Ecto neural progenitor cell (in vitro differentiated cells): ENCODE measurements around the gene ARSG.
A peak's percentile ranks its signal among the peaks of the same experiment; 100 is the strongest.
"Not testable (repeated sequence)": the region's sequence is repeated elsewhere in the genome, so short reads cannot be mapped to it uniquely, and the experiment has no call there.

Source experiments
- DNase-seq: peaks from one replicate; pipeline ENCODE4 v3.0.0-alpha.2; 2018; ENCODE audit warnings: low spot score

The ARSG gene

DNA sequence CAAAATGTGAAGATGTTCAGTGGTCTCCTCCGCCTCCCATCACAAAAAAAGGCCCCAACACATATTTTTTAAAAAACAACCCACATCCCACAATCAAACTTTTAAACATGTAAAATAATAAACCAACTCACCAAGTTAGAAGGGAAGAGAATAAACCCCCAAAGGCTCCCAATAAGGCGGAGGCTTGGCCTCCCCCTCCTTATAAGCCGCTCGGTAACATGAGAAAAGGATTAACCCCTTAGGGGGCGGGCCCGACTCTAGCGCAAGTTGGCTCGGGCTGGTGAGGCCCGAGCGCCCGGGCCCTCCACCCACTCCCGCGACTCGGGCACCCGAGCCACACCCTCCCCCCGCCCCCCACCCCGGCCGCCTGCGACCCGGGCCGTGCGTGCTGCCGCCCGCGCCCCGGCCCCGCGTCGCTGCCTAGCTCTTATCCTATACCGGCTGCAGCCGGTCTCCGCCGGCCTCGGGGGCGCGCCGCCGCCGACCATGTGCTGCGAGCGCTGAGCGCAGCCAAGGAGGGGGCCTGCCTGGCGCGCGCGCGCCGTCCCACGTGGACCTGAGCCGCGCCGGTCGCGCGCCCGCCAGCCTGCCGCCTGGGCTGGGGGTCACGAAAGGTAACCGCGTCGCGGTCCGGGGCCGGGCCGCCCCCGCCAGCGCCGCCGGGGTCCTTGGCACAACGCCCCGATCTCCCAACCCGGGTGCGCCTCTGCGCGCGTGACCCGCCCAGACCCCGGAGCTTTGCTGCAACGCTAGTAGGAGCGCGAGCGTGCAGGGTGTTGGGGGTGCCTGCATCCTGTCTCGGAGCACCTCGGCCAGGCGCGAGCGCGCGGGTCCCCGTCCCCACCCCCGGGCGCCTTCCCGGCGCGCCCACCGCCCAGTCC lies at the start of gene ARSG, which contains the start of gene SLC16A6:
Gene ARSG (plus strand): TSS at position 541 of the 881 bp plus-strand sequence. CDS start 15,999 bp downstream, outside the sequence.
Gene SLC16A6 (minus strand): TSS at position 173 of the 881 bp plus-strand sequence. CDS start 12,807 bp downstream, outside the sequence.
- DNase-seq: peak; percentile 91

DNA sequence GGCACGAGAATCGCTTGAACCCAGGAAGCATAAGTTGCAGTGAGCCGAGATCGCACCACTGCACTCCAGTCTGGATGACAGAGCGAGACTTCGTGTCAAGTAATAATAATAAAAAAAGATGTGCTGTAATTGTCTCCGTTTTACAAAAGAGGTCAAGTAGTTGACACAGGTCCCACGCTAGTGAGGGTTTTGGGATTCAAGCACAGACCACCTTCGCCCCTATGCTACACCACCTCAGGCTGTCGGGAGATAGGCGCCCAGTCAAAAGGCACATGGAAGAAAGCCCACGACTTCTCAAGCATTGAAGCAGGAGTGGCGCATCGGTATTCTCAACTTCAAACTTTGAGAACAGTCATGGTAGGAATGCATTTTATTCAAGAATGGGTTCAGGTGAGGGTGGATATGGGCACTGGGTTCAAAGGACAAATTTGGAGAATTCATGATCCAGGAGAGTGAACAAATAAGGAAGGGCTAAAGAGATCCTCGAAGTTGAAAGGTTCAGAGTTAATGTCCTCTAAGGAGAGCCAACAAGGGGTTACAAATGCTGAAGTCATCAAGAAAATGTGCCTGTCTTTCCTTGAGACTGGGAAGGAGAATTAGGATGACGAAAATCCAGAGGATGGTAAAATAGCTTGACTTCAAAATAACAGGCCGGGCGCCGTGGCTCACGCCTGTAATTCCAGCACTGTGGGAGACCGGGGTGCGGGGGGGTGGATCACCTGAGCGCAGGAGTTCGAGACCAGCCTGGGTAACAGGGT lies 44.8 kb upstream of the ARSG start:
- DNase-seq: no peak

DNA sequence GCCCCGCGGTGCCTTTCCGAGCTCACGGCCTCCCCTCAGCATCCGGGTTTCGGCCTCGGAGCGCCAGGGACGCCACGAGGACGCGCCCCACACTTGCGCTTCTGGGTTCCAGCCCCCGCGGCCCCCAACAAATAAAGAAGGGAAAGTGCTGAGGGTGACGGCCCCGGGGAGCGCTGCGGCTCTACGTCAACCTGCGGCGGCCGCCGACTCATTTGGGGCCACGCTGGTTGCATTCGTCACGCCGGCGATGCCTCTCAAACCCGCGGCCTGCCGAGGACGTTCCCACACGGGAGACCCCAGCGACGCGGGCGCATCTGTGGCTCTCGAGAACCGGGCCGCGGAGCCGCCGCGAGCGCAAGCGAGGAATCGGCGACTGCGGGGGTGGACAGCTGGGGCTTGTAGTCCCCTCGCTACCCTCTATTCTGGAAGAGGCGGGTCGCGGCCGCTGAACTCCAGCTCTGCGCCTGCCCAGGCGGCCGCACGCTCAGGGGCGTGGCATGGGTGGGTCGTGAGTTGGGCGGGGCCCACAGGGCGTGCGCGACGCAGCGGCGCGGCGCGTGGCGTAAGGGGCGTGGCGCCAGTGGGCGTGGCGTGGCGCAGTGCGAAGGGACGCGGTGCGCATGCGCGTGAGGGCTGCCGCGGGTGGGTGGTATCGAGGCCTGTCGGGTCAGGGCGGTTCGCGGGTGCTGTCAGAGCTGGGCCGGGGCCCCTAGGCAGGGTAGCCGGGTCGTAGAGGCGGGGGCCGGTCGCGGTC lies 43.7 kb upstream of the ARSG start, which contains the start of gene AMZ2:
Gene AMZ2 (plus strand): TSS at position 599 of the 754 bp plus-strand sequence. CDS start 2,145 bp downstream, outside the sequence.
- peak; percentile 99 for DNase-seq

DNA sequence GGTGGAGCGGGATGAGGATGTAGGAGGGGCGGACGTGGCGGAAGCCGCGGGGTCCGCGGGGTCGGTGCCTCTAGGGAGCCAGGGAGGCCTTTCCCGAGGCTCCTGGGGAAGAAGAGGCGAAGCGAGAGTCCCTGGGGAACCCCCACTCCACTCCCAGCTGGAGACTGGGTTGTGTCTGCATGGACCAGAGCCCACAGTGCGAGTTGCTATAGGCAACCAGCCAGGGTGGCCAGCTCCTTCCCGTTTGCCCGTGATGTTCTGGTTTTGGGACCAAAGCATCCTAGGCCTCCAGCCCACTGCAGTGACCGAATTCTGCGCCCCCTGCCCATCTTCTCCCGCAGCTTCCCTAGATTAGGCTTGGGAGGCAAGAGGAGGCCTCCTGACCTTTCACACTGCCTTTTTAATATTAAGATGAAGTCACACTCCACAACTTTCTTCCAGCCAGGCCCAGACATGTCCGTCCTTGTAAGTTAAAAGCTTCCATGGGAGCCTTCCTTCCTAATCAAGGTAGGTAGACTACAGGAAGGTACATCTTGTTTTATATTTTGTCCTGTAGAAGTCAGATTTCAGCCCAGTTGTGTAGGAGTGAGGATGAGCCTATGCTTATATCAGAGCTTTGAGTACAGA lies 43.0 kb upstream of the ARSG start:
- DNase-seq: no peak

DNA sequence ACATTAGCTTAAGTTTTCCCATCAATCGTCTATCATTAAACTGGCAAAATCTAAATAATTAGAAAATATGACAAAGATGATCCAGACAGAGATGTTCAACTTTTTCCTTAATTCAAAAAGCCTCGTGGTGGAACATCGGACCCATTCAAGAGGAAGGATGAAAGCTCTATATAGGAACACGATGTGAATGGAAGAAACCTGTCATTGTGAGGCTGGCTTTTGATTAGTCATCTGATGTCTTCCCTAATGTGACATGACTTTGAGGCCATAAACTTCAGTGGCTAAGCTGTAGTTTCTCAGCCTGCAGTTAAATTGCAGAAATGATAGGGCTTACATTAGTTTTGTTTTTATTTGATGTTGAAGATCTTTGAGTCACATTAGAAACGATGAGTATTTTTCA lies 42.4 kb upstream of the ARSG start:
- no peak for DNase-seq

DNA sequence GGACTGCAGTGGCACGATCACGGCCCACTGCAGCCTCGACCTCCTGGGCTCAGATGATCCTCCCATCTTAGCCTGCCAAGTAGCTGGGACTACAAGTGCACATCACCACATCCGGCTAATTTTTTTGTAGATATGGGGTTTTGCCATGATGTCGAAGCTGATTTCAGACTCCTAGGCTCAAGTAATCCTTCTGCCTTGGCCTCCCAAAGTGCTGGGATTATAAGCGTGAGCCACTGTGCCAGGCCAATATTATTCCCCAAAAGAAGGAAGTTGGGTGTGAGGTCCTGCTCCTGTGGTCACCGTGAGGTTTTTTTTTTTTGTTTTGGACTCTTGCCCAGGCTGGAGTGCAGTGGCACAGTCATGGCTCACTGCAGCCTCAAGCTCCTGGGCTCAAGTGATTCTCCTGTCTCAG lies 41.9 kb upstream of the ARSG start:
- DNase-seq: no peak

DNA sequence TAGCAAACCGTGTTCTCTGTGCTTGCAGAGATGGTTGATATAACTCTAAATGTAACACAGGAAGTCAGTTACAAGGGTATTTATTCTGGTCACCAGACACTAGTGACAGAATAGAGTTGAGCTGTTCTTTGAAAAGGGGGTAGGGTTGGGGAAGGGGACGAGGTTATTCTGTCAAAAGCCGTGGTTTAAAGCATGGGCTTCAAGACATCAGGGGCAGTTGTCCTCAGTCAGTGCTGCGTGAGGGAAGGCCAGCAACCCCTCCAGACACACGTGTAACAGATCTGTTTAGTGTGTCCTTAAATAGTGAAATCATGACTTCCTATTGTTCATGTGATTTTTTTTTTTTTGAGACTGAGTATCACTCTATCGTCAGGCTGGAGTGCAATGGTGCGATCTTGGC lies 37.9 kb upstream of the ARSG start:
- DNase-seq: not testable (repeated sequence)

DNA sequence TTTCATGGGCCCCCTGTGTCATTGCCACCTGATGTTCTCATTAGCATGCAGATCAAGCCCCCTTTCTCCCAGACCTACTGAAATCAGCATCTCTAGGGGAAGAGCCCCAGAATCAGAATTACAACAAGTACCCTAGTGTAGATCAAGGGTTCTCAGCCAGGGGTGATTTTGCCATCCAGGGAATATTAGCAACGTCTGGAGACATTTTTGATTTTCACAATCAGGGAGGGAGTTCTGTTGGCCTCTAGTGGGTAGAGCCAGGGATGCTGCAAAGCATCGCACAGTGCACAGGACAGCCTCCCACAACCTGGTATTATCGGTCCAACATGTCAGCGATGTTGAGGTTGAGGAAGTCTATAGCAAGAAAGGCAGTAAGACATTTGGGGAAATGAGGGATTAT lies 36.1 kb upstream of the ARSG start:
- DNase-seq: peak; percentile 15

DNA sequence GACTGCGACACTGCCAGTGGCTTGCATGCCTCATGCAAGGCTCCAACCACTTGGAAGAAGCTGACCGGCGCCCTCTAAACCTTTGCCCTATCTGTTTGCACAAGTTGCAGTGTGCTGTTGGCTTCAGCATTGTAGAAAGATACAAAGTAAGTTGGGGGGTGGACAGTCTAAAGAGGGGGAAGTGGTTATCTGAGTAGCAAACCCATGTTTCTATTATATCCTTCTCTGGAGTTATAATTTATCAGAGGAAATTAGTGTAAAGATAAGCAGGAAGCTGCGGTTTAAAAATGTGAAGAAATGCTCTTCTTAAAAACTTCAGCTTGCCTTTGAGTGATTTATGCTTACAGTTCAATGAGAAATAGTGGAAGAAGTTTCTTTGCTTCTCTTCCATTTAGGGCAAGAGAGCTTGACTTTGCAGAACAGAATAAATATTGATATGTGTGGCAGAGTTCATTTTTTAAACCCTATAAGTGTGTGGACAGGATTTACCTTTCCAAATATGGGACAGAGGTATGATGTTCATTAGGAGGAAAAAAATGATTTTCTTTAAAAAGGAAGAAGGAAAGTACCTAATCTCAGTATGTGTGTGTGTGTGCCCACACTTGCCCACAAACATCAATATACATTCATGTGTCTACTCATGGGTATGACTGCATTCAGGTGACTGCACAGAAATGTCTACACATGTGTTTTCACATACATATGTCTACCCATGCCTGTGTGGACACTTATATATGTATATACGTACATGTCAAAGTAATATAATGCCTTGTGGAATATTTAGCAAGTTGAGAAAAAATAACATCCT lies 35.4 kb upstream of the ARSG start:
- DNase-seq: no peak

DNA sequence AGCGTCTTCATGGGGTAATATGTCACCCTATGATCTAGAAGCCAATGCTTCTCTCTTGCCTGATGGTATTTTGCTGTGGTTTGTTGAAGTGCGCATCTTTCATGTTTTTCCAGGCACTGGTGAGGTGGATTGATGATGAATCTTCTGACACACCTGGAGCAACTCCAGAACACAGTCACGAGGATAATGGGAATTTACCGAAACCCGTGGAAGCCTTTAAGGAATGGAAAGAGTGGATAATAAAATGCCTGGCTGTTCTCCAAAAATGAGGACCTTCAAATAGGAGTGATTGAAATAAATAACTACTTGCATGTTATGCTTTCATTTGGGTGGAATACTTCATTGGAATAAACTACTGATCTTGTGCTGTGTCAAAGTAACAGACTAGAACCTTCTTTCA lies 34.6 kb upstream of the ARSG start:
- not testable (repeated sequence) for DNase-seq

DNA sequence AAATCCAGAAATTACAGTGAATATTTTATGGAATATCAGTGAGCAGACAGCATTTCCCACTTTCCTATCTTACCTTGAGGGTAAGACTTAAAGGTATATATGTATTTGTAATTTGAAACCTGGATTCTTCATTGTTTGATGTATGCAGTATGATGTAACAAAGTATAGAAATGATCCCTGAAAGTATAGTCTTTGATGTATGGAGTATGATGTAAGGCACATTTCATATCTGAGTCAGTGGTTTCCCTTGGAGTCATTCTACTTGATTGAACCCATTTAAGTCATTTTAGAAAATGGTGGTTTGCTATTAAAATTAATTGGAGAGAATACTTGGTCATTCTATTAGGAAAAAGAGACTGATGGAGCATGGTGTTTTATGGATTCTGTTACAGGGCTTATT lies 33.4 kb upstream of the ARSG start:
- DNase-seq: no peak

DNA sequence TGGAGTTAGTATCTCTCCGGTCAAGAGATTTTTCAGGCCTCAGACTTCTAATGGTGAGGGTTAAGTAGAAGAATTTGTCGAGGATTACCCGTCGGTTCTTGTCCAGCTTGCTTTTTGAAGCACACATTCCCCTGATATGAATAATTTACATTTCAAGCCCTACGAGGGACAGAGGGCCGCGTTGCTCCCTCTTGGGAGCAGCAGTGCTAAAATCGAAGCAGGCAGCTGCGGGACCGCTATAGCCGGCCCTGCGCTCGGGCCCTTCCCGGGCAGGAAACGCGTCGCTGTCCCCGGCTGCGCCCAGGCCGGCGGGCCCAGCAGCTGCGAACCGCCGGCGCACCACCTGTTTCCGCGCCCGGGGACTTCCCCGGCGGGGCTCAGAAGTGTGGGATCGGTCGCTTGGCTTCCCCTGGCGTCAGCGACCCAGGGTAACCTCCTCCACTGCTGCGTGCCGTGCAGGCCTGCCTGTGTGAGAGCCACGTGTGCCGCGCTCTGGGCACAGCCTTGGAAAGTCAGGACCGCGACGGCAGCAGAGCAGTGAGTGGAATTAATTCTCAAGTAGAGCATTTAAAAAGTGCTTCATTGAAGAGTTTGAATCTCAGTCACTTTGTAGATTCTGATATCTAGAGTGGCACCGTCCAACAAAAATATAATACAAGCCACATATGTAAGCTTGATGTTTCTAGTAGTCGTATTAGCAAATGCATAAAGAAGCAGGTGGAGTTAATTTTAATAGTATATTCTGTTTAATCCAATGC lies 32.2 kb upstream of the ARSG start:
- peak; percentile 61 for DNase-seq

DNA sequence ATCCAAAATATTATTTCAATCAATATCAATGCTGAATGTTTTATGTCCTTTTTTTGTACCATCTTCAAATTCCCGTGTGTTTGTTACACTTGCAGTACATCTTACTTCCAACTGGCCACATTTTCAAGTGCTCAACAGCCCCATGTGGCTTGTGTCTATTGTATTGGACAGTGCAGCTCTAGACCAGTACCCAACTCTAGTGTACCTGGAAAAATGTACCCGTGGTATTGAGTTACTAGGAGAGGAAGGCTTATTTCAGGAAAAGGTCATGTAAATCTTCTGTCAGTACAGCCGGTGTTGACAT lies 31.7 kb upstream of the ARSG start:
- DNase-seq: not testable (repeated sequence)

DNA sequence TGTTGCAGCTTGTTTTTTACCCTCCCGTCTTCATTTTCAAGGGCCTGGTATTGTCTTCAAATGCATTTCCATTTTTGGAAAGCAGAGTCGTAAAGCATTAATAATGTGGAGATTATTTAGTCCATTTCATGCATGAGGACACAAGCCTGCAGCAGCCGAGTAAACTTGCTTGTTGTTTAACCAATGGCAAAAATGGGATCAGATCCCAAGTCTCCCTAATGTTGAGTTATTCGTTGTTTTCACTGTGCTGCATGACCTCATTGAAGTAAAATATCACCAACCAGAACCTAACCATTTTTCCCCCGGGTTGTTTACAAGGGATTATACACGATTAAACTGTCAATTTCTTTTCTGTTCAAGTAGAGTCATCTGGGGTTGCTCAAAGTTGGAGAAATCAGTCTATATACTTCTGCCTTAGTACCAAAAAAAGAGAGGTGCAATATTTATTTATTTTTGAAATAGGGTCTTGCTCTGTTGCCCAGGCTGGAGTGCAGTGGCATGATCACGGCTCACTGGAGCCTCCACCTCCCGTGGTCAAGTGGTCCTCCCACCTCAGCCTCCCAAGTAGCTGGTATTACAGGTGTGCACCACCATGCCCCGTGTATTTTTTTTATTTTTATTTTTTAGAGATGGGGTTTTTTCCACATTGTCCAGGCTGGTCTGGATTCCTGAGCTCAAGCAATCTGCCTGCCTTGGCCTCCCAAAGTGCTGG lies 31.1 kb upstream of the ARSG start:
- no peak for DNase-seq

DNA sequence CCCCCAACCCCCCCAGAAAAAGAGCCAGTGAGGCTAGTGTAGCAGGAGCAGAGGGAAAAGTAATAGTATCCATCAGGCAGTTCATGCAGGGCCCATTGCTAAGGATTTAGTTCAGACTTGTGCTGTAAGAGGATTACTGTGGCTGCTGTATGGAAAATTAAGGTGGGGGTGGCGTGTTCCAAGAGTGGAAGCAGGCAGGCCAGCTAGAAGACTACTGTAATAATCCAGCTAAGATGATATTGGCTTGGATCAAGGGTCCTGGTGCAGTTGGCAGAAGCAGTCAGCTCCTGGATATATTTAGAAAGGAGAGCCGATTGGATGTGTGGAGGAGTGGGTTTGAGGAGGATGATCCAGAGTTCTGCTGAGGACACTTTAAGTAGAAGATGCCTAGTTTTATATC lies 28.8 kb upstream of the ARSG start:
- DNase-seq: not testable (repeated sequence)

DNA sequence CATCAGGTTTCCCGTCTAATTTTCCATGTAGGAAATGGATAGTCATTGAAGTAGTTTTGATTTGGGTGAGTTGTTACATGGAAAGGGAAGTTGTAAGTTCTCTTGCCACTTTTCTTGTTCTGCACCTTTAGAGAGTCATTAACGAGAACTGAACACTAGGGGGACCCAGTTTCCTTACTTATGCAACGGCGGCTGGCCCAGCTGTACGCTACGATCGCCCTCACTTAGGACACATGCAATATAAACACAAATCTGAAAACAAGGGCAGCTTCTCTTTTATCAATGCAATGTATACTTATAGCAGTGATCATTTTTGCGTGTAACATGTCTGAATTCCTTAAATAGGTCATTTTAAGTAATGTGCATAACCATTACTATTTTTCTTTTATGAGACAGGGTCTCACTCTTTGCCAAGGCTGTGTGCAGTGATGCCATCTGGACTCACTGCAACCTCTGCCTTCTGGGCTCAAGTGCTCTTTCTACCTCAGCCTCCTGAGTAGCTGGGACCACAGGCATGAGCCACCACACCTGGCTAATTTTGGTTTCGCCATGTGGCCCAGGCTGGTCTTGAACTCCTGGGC lies 28.1 kb upstream of the ARSG start:
- DNase-seq: not testable (repeated sequence)

DNA sequence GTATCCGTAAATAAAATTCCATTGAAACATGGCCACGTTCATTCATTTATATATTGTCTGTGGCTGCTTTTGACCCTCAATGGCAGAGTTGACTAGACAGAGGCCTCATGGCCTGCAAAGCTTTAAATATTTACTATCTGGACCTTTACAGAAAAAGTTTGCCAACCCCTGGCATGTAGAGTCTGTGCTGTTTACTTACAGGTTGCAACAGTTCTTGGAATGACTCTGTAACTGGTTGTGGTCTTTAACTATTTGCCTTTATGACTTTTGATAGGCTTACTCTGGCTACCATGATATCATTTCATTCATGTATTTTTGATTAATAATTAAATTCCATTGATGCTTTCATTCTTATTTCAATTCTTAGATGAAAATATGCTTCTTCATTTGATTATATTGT lies 25.5 kb upstream of the ARSG start:
- DNase-seq: not testable (repeated sequence)

DNA sequence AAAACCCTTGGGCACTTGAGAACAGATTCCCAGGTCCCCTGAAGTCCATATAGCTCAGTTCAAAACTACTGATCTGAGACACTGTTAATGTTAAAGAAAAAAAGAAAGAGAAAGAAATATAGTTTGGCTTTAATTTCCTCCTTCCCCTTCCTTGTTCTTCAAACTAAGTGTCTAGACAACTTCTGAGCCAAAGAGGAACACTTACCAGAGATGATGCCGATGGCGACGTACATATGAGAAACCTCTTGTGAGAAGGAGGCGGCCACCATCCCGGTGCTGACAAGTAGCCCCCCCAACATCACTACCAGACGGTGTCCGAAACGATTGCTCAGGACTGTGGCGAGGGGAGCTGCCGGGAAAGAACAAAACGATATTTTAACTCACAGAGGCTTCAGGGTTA lies 17.6 kb upstream of the ARSG start:
- DNase-seq: no peak

DNA sequence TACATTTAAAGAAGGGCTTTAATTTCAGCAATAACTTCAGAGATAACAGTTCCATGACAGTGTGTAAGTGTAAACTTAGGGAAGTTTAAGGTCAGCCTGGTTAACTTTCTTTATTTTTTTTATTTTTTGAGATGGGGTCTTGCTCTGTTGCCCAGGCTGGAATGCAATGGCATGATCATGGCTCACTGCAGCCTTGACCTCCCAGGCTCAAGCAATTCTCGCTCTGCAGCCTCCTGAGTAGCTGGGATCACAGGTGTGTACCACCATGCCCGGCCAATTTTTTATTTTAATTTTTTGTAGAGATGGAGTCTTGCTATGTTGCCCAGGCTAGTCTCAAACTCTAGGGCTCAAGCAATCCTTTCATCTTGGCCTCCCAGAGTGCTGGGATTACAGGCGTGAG lies 15.0 kb upstream of the ARSG start:
- not testable (repeated sequence) for DNase-seq
